Measurements from ENCODE around the gene PHF21B. TPM values are rescaled to one million over a fixed set of nuclear protein-coding genes. Genes with fewer than 3 reads are reported as not detected.

The PHF21B gene
- total RNA-seq, 1 experiment from 2014 or later: 4.5 TPM

GRCh38 chr22:44878483-44879300 is 131.1 kb downstream of the PHF21B start:
- Histone ChIP-seq H3K9me3 (ENCODE audit: control insufficient read depth, insufficient read depth, low read depth, low read length) (no peaks in the 10 kb centered on the region), H3K4me3 (ENCODE audit: low read depth in 2 of 2, low read length in 2 of 2) (no peak overlapping the region), H3K36me3 (ENCODE audit: control insufficient read depth, insufficient read depth, low read length) (no peaks in the 10 kb centered on the region), H3K27ac (ENCODE audit: low read length) (no peak overlapping the region), H3K27me3 (ENCODE audit: control insufficient read depth, insufficient read depth, low read length) (no peaks in the 10 kb centered on the region), H3K4me1 (ENCODE audit: control insufficient read depth, insufficient read depth, low read length) (no peaks in the 10 kb centered on the region)
- DNase-seq (ENCODE audit: low read depth, low spot score) (no peak), ATAC-seq (no peak)
- CTCF ChIA-PET: no interaction called here
- intact Hi-C loops (cut with micrococcal nuclease; ENCODE audit: unreplicated experiment) (no loop called here), in situ Hi-C loops (cut with HindIII; ENCODE audit: low pct_unique_long_range_greater_than_20kb, low sequenced_read_pairs) (no loop called here)
- TF ChIP-seq, protein P1, sequence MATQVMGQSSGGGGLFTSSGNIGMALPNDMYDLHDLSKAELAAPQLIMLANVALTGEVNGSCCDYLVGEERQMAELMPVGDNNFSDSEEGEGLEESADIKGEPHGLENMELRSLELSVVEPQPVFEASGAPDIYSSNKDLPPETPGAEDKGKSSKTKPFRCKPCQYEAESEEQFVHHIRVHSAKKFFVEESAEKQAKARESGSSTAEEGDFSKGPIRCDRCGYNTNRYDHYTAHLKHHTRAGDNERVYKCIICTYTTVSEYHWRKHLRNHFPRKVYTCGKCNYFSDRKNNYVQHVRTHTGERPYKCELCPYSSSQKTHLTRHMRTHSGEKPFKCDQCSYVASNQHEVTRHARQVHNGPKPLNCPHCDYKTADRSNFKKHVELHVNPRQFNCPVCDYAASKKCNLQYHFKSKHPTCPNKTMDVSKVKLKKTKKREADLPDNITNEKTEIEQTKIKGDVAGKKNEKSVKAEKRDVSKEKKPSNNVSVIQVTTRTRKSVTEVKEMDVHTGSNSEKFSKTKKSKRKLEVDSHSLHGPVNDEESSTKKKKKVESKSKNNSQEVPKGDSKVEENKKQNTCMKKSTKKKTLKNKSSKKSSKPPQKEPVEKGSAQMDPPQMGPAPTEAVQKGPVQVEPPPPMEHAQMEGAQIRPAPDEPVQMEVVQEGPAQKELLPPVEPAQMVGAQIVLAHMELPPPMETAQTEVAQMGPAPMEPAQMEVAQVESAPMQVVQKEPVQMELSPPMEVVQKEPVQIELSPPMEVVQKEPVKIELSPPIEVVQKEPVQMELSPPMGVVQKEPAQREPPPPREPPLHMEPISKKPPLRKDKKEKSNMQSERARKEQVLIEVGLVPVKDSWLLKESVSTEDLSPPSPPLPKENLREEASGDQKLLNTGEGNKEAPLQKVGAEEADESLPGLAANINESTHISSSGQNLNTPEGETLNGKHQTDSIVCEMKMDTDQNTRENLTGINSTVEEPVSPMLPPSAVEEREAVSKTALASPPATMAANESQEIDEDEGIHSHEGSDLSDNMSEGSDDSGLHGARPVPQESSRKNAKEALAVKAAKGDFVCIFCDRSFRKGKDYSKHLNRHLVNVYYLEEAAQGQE (IDR thresholded peaks at IDR 0.05; ENCODE audit: insufficient read depth in 1 of 2, low read depth in 2 of 2, low read length in 1 of 2): no peak
- no peak for TF ChIP-seq POLR2AphosphoS5 (IDR thresholded peaks at IDR 0.05; ENCODE audit: low read depth, low read length)
- no peak for TF ChIP-seq TCF7L2 (IDR thresholded peaks at IDR 0.05; ENCODE audit: low read depth, low read length)
- TF ChIP-seq, protein P2, sequence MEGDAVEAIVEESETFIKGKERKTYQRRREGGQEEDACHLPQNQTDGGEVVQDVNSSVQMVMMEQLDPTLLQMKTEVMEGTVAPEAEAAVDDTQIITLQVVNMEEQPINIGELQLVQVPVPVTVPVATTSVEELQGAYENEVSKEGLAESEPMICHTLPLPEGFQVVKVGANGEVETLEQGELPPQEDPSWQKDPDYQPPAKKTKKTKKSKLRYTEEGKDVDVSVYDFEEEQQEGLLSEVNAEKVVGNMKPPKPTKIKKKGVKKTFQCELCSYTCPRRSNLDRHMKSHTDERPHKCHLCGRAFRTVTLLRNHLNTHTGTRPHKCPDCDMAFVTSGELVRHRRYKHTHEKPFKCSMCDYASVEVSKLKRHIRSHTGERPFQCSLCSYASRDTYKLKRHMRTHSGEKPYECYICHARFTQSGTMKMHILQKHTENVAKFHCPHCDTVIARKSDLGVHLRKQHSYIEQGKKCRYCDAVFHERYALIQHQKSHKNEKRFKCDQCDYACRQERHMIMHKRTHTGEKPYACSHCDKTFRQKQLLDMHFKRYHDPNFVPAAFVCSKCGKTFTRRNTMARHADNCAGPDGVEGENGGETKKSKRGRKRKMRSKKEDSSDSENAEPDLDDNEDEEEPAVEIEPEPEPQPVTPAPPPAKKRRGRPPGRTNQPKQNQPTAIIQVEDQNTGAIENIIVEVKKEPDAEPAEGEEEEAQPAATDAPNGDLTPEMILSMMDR (IDR thresholded peaks at IDR 0.05): no peak
- TF ChIP-seq SIN3A (IDR thresholded peaks at IDR 0.05; ENCODE audit: borderline replicate concordance, insufficient read depth, low read depth, low read length): no peak
- no TSS peak for BruUV-seq (replicated peaks)
- POLR2A ChIA-PET: no interaction called here

GRCh38 chr22:44876921-44877320 is 132.9 kb downstream of the PHF21B start:
- DNase-seq (ENCODE audit: low read depth, low spot score) (no peak), ATAC-seq (no peak)
- H3K36me3 ChIP-seq (ENCODE audit: control insufficient read depth, insufficient read depth, low read length): no peaks in the 10 kb centered on the region
- no TSS peak for BruUV-seq (replicated peaks)
- no peak for TF ChIP-seq TCF7L2 (IDR thresholded peaks at IDR 0.05; ENCODE audit: low read depth, low read length)
- no peak for TF ChIP-seq SIN3A (IDR thresholded peaks at IDR 0.05; ENCODE audit: borderline replicate concordance, insufficient read depth, low read depth, low read length)
- TF ChIP-seq POLR2AphosphoS5 (IDR thresholded peaks at IDR 0.05; ENCODE audit: low read depth, low read length): no peak
- TF ChIP-seq, protein P1 (IDR thresholded peaks at IDR 0.05; ENCODE audit: insufficient read depth in 1 of 2, low read depth in 2 of 2, low read length in 1 of 2): no peak
- TF ChIP-seq, protein P2 (IDR thresholded peaks at IDR 0.05): no peak
- POLR2A ChIA-PET: no interaction called here
- in situ Hi-C loops (cut with HindIII; ENCODE audit: low pct_unique_long_range_greater_than_20kb, low sequenced_read_pairs) (no loop called here), intact Hi-C loops (cut with micrococcal nuclease; ENCODE audit: unreplicated experiment) (no loop called here)
- H3K27me3 ChIP-seq (ENCODE audit: control insufficient read depth, insufficient read depth, low read length): no peaks in the 10 kb centered on the region
- H3K9me3 ChIP-seq (ENCODE audit: control insufficient read depth, insufficient read depth, low read depth, low read length): no peaks in the 10 kb centered on the region
- no peak overlapping the region for H3K27ac ChIP-seq (ENCODE audit: low read length)
- no peaks in the 10 kb centered on the region for H3K4me1 ChIP-seq (ENCODE audit: control insufficient read depth, insufficient read depth, low read length)
- CTCF ChIA-PET: no interaction called here
- H3K4me3 ChIP-seq (ENCODE audit: low read depth in 2 of 2, low read length in 2 of 2): no peak overlapping the region
